IPS DF 6.9 (cell line): ENCODE data around the gene SRBD1.

Experiments
- DNase-seq: peaks from one replicate; pipeline ENCODE4 v3.0.0-alpha.2; 2013; ENCODE audit warnings: low read depth, low spot score
- H3K27ac ChIP-seq: one replicate; pipeline ENCODE4 v1.5.1; 2013; ENCODE audit warnings: low read length, control low read depth
- H3K27me3 ChIP-seq: 2 replicates; pipeline ENCODE4 v1.6.1; 2013; ENCODE audit warnings: mild to moderate bottlenecking, low read length; ENCODE audit not compliant: control insufficient read depth, insufficient read depth
- H3K36me3 ChIP-seq: 2 replicates; pipeline ENCODE4 v1.6.1; 2013; ENCODE audit warnings: low read length; ENCODE audit not compliant: control insufficient read depth, insufficient read depth
- H3K4me1 ChIP-seq: 2 replicates; pipeline ENCODE4 v1.6.1; 2013; ENCODE audit warnings: low read length; ENCODE audit not compliant: control insufficient read depth, insufficient read depth
- H3K4me3 ChIP-seq: 2 replicates; pipeline ENCODE4 v1.5.1; 2013; ENCODE audit warnings: mild to moderate bottlenecking, low read length
- H3K9me3 ChIP-seq: 2 replicates; pipeline ENCODE4 v1.6.1; 2013; ENCODE audit warnings: low read length, inconsistent platforms; ENCODE audit not compliant: control insufficient read depth, insufficient read depth
- WGBS: extraction: QIAGEN DNeasy Blood & Tissue Kit; methylation state at CpG from one replicate; pipeline ENCODE4 v1.1.7; 2013; ENCODE audit warnings: mixed read lengths, missing lambda C conversion rate; ENCODE audit not compliant: insufficient read length, insufficient coverage; 5-methylcytosine and 5-hydroxymethylcytosine counted together

SRBD1 gene

GRCh38 chr2:45634223-45634622 is 23.2 kb upstream of the SRBD1 start:
- H3K4me3 ChIP-seq = no peak overlapping the region
- H3K4me1 ChIP-seq = no peaks in the 10 kb centered on the region
- no peak overlapping the region for H3K27ac ChIP-seq
- H3K9me3 ChIP-seq = no peaks in the 10 kb centered on the region
- no peak for DNase-seq
- no CpG with 5 or more reads among the region's 5 CpGs for WGBS
- no peaks in the 10 kb centered on the region for H3K36me3 ChIP-seq
- H3K27me3 ChIP-seq = no peaks in the 10 kb centered on the region

- Histone ChIP-seq H3K27ac (no peak overlapping the region), H3K4me1 (no peaks in the 10 kb centered on the region), H3K9me3 (no peaks in the 10 kb centered on the region), H3K4me3 (no peak overlapping the region), H3K27me3 (no peaks in the 10 kb centered on the region), H3K36me3 (no peaks in the 10 kb centered on the region)
- DNase-seq = no peak
- WGBS = no CpG with 5 or more reads among the region's 3 CpGs
These were observed 20.9 kb upstream of the SRBD1 start for GRCh38 chr2:45631955-45632354.

GRCh38 chr2:45631319-45631718 is 20.3 kb upstream of the SRBD1 start:
- H3K9me3 ChIP-seq = no peaks in the 10 kb centered on the region
- no peak for DNase-seq
- no peaks in the 10 kb centered on the region for H3K4me1 ChIP-seq
- no peak overlapping the region for H3K4me3 ChIP-seq
- no CpG with 5 or more reads among the region's 3 CpGs for WGBS
- no peaks in the 10 kb centered on the region for H3K27me3 ChIP-seq
- H3K27ac ChIP-seq = no peak overlapping the region
- no peaks in the 10 kb centered on the region for H3K36me3 ChIP-seq

- H3K9me3 ChIP-seq = no peaks in the 10 kb centered on the region
- DNase-seq = no peak
- H3K27ac ChIP-seq = no peak overlapping the region
- H3K36me3 ChIP-seq = no peaks in the 10 kb centered on the region
- no peaks in the 10 kb centered on the region for H3K4me1 ChIP-seq
- no CpG with 5 or more reads among the region's 1 CpG for WGBS
- H3K27me3 ChIP-seq = no peaks in the 10 kb centered on the region
- no peak overlapping the region for H3K4me3 ChIP-seq
These were observed 18.9 kb upstream of the SRBD1 start for GRCh38 chr2:45629971-45630370.

GRCh38 chr2:45627911-45628310 is 16.8 kb upstream of the SRBD1 start:
- no peak for DNase-seq
- WGBS = no CpG with 5 or more reads among the region's 1 CpG
- H3K4me1 ChIP-seq = no peaks in the 10 kb centered on the region
- H3K36me3 ChIP-seq = no peaks in the 10 kb centered on the region
- no peak overlapping the region for H3K27ac ChIP-seq
- no peaks in the 10 kb centered on the region for H3K27me3 ChIP-seq
- no peaks in the 10 kb centered on the region for H3K9me3 ChIP-seq
- H3K4me3 ChIP-seq = no peak overlapping the region

- H3K9me3 ChIP-seq = no peaks in the 10 kb centered on the region
- H3K4me1 ChIP-seq = no peaks in the 10 kb centered on the region
- no peaks in the 10 kb centered on the region for H3K27me3 ChIP-seq
- H3K36me3 ChIP-seq = no peaks in the 10 kb centered on the region
- no CpG with 5 or more reads among the region's 8 CpGs for WGBS
- H3K27ac ChIP-seq = no peak overlapping the region
- H3K4me3 ChIP-seq = no peak overlapping the region
- DNase-seq = no peak
These were observed 15.5 kb upstream of the SRBD1 start for GRCh38 chr2:45626387-45627221.

- Histone ChIP-seq H3K4me3 (no peak overlapping the region), H3K27ac (no peak overlapping the region), H3K9me3 (no peaks in the 10 kb centered on the region), H3K36me3 (no peaks in the 10 kb centered on the region), H3K4me1 (no peaks in the 10 kb centered on the region), H3K27me3 (no peaks in the 10 kb centered on the region)
- no peak for DNase-seq
These were observed 14.8 kb upstream of the SRBD1 start for GRCh38 chr2:45625824-45626223.

GRCh38 chr2:45623098-45623497 is 12.0 kb upstream of the SRBD1 start:
- Histone ChIP-seq H3K36me3 (no peaks in the 10 kb centered on the region), H3K4me1 (no peaks in the 10 kb centered on the region), H3K27me3 (no peaks in the 10 kb centered on the region), H3K9me3 (no peaks in the 10 kb centered on the region), H3K4me3 (no peak overlapping the region), H3K27ac (no peak overlapping the region)
- no CpG with 5 or more reads among the region's 3 CpGs for WGBS
- no peak for DNase-seq

GRCh38 chr2:45622336-45623075 is 11.4 kb upstream of the SRBD1 start:
- Histone ChIP-seq H3K4me1 (no peaks in the 10 kb centered on the region), H3K9me3 (no peaks in the 10 kb centered on the region), H3K36me3 (no peaks in the 10 kb centered on the region), H3K27ac (no peak overlapping the region), H3K4me3 (no peak overlapping the region), H3K27me3 (no peaks in the 10 kb centered on the region)
- no CpG with 5 or more reads among the region's 6 CpGs for WGBS
- no peak for DNase-seq

- no CpG with 5 or more reads among the region's 2 CpGs for WGBS
- H3K4me1 ChIP-seq = no peaks in the 10 kb centered on the region
- no peaks in the 10 kb centered on the region for H3K27me3 ChIP-seq
- no peaks in the 10 kb centered on the region for H3K36me3 ChIP-seq
- no peak for DNase-seq
- H3K4me3 ChIP-seq = no peak overlapping the region
- no peak overlapping the region for H3K27ac ChIP-seq
- no peaks in the 10 kb centered on the region for H3K9me3 ChIP-seq
These were observed 6.4 kb upstream of the SRBD1 start for GRCh38 chr2:45617496-45617895.
